Medulla oblongata (tissue), 1 donor: ENCODE results near the gene ZRANB1.
A peak's percentile ranks its signal among the peaks of the same experiment; 100 is the strongest.

Source experiments
- DNase-seq: peaks from one replicate; pipeline ENCODE4 v3.0.0-alpha.2; 2015; ENCODE audit errors: extremely low spot score

The ZRANB1 gene

GRCh38 chr10:125035136-125035535, 93.2 kb downstream of the ZRANB1 start:
- no peak for DNase-seq

- peak; percentile 75 for DNase-seq
Observed at GRCh38 chr10:125035588-125036295, 93.8 kb downstream of the ZRANB1 start.

- no peak for DNase-seq
Observed at GRCh38 chr10:125037145-125037877, 95.4 kb downstream of the ZRANB1 start.
